B cell (primary cell): Measurements from ENCODE around the gene ALDH8A1. TPM values are rescaled to one million over a fixed set of nuclear protein-coding genes. Genes with fewer than 3 reads are reported as not detected.
"Not testable (repeated sequence)": the region's sequence is repeated elsewhere in the genome, so short reads cannot be mapped to it uniquely, and the experiment has no call there.

ENCODE experiments used
- ATAC-seq: fragments of 200-7000 bp; cut with Tn5 transposase; one replicate; pipeline ENCODE4 v1.10.0; 2021; ENCODE audit warnings: low read depth, mild to moderate bottlenecking, moderate number of reproducible peaks, moderate library complexity
- CTCF ChIA-PET: fragments of 350-600 bp; sonication (Branson Sonifier 250); formaldehyde crosslinking; loops from one replicate; lab custom pipeline; 2021; ENCODE audit warnings: antibody characterized with exemption, inconsistent platforms; lab: Charles Lee
- POLR2A ChIA-PET: fragments of 350-600 bp; sonication (Branson Sonifier 250); formaldehyde crosslinking; loops from one replicate; lab custom pipeline; 2021; ENCODE audit warnings: antibody characterized with exemption; lab: Charles Lee
- DNase-seq: peaks from one replicate; pipeline ENCODE4 v3.0.0; 2013
- H2AFZ ChIP-seq: 2 replicates; pipeline ENCODE4 v1.6.1; 2012; ENCODE audit warnings: mild to moderate bottlenecking, low read depth, low read length; ENCODE audit not compliant: insufficient read depth, poor library complexity, severe bottlenecking
- H3K27ac ChIP-seq, 2 donors: 1 replicate in 1 of 2; 2 replicates in 1 of 2; pipeline ENCODE4 v1.5.1; 2012 to 2013; ENCODE audit warnings: low read length in 2 of 2, mild to moderate bottlenecking in 2 of 2, moderate library complexity in 1 of 2
- H3K27me3 ChIP-seq, 4 experiments: fragments of 200-600 bp in 1 of 4; sonication (generic) in 1 of 4; replicated peaks in 1 of 4; 1 replicate in 2 of 4; 2 replicates in 2 of 4; pipeline versions ENCODE4 v1.6.1 to v1.7.0; 2013 to 2016; ENCODE audit warnings: low read length in 3 of 4, mild to moderate bottlenecking in 2 of 4, mixed read lengths in 1 of 4, moderate library complexity in 1 of 4; ENCODE audit not compliant: insufficient read depth in 4 of 4, control insufficient read depth in 3 of 4; ENCODE audit errors: control extremely low read depth in 1 of 4
- H3K36me3 ChIP-seq, 2 experiments: replicated peaks in 1 of 2; 1 replicate in 1 of 2; 2 replicates in 1 of 2; pipeline versions ENCODE4 v1.6.1 to v1.7.1; 2013; ENCODE audit warnings: low read length in 1 of 2; ENCODE audit not compliant: insufficient read depth in 2 of 2, control insufficient read depth in 1 of 2; ENCODE audit errors: control extremely low read depth in 1 of 2, extremely low read depth in 1 of 2
- H3K4me1 ChIP-seq, 2 donors: fragments of 200-600 bp in 1 of 2; sonication (generic) in 1 of 2; 1 replicate in 1 of 2; 2 replicates in 1 of 2; pipeline versions ENCODE4 v1.5.1 to v1.6.1; 2013 to 2017; ENCODE audit warnings: low read length in 2 of 2; ENCODE audit not compliant: control insufficient read depth in 2 of 2, insufficient read depth in 2 of 2
- H3K4me2 ChIP-seq: replicated peaks from 2 replicates; pipeline ENCODE3; 2012; ENCODE audit warnings: mild to moderate bottlenecking, low read depth, low read length; ENCODE audit not compliant: poor library complexity, severe bottlenecking
- H3K4me3 ChIP-seq, 5 experiments: fragments of 200-600 bp in 1 of 5; sonication (generic) in 1 of 5; 1 replicate in 3 of 5; 2 replicates in 2 of 5; pipeline versions ENCODE4 v1.5.1 to v1.7.0; 2011 to 2016; ENCODE audit warnings: low read length in 4 of 5, mild to moderate bottlenecking in 4 of 5, low read depth in 2 of 5, control low read depth in 1 of 5, moderate library complexity in 1 of 5; ENCODE audit not compliant: insufficient read depth in 1 of 5; ENCODE audit errors: control extremely low read depth in 1 of 5, extremely low read depth in 1 of 5
- H3K79me2 ChIP-seq: fragments of 200-600 bp; sonication (generic); one replicate; pipeline ENCODE4 v1.6.0; 2016; ENCODE audit warnings: low read length; ENCODE audit not compliant: control insufficient read depth, insufficient read depth
- H3K9ac ChIP-seq: fragments of 200-600 bp; sonication (generic); 2 replicates; pipeline ENCODE4 v1.6.1; 2017; ENCODE audit warnings: mild to moderate bottlenecking, low read length, moderate library complexity
- H3K9me3 ChIP-seq, 3 donors: one replicate each; pipeline versions ENCODE4 v1.6.1 to v1.7.1; 2013; ENCODE audit warnings: low read length in 2 of 3; ENCODE audit not compliant: control insufficient read depth in 2 of 3, insufficient read depth in 1 of 3; ENCODE audit errors: control extremely low read depth in 1 of 3
- H4K20me1 ChIP-seq: 2 replicates; pipeline ENCODE4 v1.6.0; 2012; ENCODE audit warnings: mild to moderate bottlenecking, low read length; ENCODE audit not compliant: insufficient read depth, control insufficient read depth, poor library complexity, severe bottlenecking
- H3K27ac Mint-ChIP-seq: one replicate; pipeline ENCODE4 v1.8.0; 2021; ENCODE audit warnings: mixed read lengths
- H3K27me3 Mint-ChIP-seq: one replicate; pipeline ENCODE4 v1.8.0; 2021; ENCODE audit warnings: mixed read lengths
- H3K4me1 Mint-ChIP-seq: one replicate; pipeline ENCODE4 v1.8.0; 2021; ENCODE audit warnings: mixed read lengths
- H3K4me3 Mint-ChIP-seq: one replicate; pipeline ENCODE4 v1.8.0; 2021; ENCODE audit warnings: mixed read lengths
- H3K9me3 Mint-ChIP-seq: one replicate; pipeline ENCODE4 v1.8.0; 2022; ENCODE audit warnings: mixed read lengths; ENCODE audit not compliant: insufficient read depth
- CTCF ChIP-seq: fragments of 200-600 bp; IDR thresholded peaks from one replicate; pipeline ENCODE4 v1.8.0; 2022; ENCODE audit warnings: antibody characterized with exemption, mild to moderate bottlenecking
- EZH2 ChIP-seq: IDR thresholded peaks from 2 replicates; pipeline ENCODE4 v1.6.1; 2012; ENCODE audit warnings: borderline replicate concordance, low read depth, mild to moderate bottlenecking, moderate library complexity, low read length; ENCODE audit not compliant: insufficient read depth, poor library complexity, severe bottlenecking
- WGBS: methylation state at CpG from one replicate; pipeline ENCODE4 v1.1.5; 2013; ENCODE audit warnings: missing lambda C conversion rate; ENCODE audit not compliant: insufficient coverage; 5-methylcytosine and 5-hydroxymethylcytosine counted together
- intact Hi-C: fragments of 100-400 bp; cut with micrococcal nuclease; formaldehyde crosslinking; loops from one replicate; pipeline ENCODE4 v1.10.0; 2022
- polyA plus RNA-seq: library from polyadenylated mRNA; depleted of rRNA; stranded (reverse); fragments of >200 nt; gene quantifications from 2 replicates; pipeline ENCODE4 v1.2.3, GENCODE V29; 2012
- total RNA-seq, 2 donors: library from RNA; stranded (reverse); fragments of 120-200 nt in 1 of 2; gene quantifications; 1 replicate in 1 of 2; 2 replicates in 1 of 2; pipeline versions ENCODE4 v1.2.3 to v1.2.4, GENCODE V29; 2013 to 2022

The ALDH8A1 gene
- total and polyA plus RNA-seq, 2 donors (not counting 1 experiment from before 2014, with no cell fraction given) = 0.49 to 1.1 TPM

DNA sequence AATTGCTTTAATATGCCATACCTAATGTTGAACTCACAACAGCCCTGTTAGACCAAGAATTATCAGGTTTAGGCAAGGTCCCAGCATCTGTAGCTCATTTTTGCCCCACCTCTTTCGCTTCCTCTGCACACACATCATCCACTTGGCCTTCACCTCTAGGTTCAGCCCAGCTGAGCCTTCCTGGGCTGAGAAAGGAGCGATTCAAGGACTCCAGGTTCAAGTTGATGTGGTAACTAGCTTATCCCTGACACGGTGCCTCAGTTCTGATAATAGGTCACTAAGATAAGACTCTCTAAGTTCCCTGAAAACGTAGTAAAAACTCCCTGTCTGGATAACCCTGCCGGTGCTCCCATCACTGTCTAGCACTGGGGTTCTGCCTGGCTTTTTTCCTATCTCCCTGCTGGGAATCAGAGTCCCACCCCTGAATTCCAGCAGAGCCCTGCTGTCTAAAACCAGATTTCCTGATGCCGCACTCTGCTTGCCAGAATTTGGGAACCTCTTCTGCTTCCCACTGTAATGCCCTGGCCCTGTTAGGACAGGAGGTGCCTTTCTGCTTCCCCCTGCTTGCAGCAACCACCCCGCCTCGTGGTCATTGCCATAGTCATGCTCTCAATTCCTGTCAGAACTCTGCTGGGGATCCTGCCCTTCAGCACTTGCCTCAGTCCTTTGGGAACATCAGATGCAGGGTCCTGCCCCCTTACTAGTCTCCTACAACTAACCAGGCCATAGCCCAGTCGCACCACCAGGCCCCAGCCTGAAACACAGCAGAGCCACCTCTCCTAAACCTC, 47.6 kb downstream of the ALDH8A1 start:
- 92% methylated on average over 9 of the region's 9 CpGs for WGBS
- no peaks in the 10 kb centered on the region for H3K9me3 ChIP-seq
- no peak overlapping the region for H3K27ac ChIP-seq
- H3K9ac ChIP-seq = no peak overlapping the region
- ATAC-seq (no peak), DNase-seq (no peak)
- ChIA-PET POLR2A (no interaction called here), CTCF (no interaction called here)
- Mint-ChIP-seq H3K27me3 (no peaks in the 10 kb centered on the region), H3K4me3 (no peak overlapping the region), H3K27ac (no peak overlapping the region), H3K4me1 (no peaks in the 10 kb centered on the region), H3K9me3 (no peaks in the 10 kb centered on the region)
- H4K20me1 ChIP-seq = no peaks in the 10 kb centered on the region
- H3K4me1 ChIP-seq = no peaks in the 10 kb centered on the region
- H3K36me3 ChIP-seq = no peaks in the 10 kb centered on the region
- H3K4me2 ChIP-seq = no peak overlapping the region
- H3K4me3 ChIP-seq = no peak overlapping the region
- intact Hi-C loops = no loop called here
- H3K27me3 ChIP-seq = no peaks in the 10 kb centered on the region
- TF ChIP-seq CTCF (no peak), EZH2 (no peak)
- no peak overlapping the region for H2AFZ ChIP-seq
- H3K79me2 ChIP-seq = no peaks in the 10 kb centered on the region

DNA sequence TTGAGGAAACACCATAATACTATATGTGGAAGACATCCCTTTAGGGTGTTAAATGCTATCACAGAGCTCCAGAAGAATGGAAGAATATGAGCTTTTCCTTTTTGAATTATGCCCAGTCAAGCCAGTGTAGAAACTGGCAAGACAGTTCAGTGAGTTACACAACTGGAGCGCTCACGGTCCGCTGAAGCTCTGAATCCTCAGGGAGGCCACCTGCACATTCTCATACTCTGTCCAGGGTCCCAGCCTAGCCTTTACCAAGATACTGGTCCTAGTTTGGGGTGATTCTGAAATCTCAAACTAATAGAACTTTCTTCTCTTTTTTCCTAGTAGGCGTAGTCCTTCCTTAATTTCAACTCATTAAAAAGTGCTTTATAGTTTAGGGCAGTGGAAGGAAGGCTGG, 51.3 kb downstream of the ALDH8A1 start:
- H2AFZ ChIP-seq = no peak overlapping the region
- no peak overlapping the region for H3K9ac ChIP-seq
- WGBS = no CpG with 5 or more reads among the region's 4 CpGs
- ChIA-PET POLR2A (no interaction called here), CTCF (interaction anchor here (1.4 kb wide), 1 partner anchor 775 kb away, joined by 3 read pairs; no protein-coding TSS in a partner anchor)
- H3K36me3 ChIP-seq = no peaks in the 10 kb centered on the region
- Mint-ChIP-seq H3K4me1 (no peaks in the 10 kb centered on the region), H3K27me3 (peaks cover 9% of the 10 kb centered on the region), H3K4me3 (no peak overlapping the region), H3K9me3 (no peaks in the 10 kb centered on the region), H3K27ac (no peak overlapping the region)
- H3K4me1 ChIP-seq = no peaks in the 10 kb centered on the region
- H3K27ac ChIP-seq = no peak overlapping the region
- H3K27me3 ChIP-seq = peaks cover 0 to 3% (median 0%) of the 10 kb centered on the region in 4 experiments
- no peak for DNase-seq
- no peaks in the 10 kb centered on the region for H3K79me2 ChIP-seq
- no peak for ATAC-seq
- no peaks in the 10 kb centered on the region for H3K9me3 ChIP-seq
- H3K4me3 ChIP-seq = no peak overlapping the region
- H3K4me2 ChIP-seq = no peak overlapping the region
- no peak for TF ChIP-seq EZH2
- TF ChIP-seq CTCF = no peak
- H4K20me1 ChIP-seq = no peaks in the 10 kb centered on the region
- intact Hi-C loops = no loop called here

GRCh38 chr6:134898166-134898565, 51.7 kb downstream of the ALDH8A1 start:
- ATAC-seq, H3K9ac ChIP-seq, H3K9me3 ChIP-seq, H3K27ac Mint-ChIP-seq, H3K27ac ChIP-seq, intact Hi-C loops, DNase-seq, H2AFZ ChIP-seq, POLR2A ChIA-PET, H3K79me2 ChIP-seq, H3K27me3 ChIP-seq, H3K27me3 Mint-ChIP-seq, H3K4me3 ChIP-seq, H3K4me1 ChIP-seq, H3K9me3 Mint-ChIP-seq, H3K4me1 Mint-ChIP-seq, H3K4me3 Mint-ChIP-seq, H3K36me3 ChIP-seq, H4K20me1 ChIP-seq, H3K4me2 ChIP-seq: not testable (repeated sequence)
- WGBS = 88% methylated on average over 1 of the region's 5 CpGs
- CTCF ChIA-PET = interaction anchor here (1.4 kb wide), 1 partner anchor 774 kb away, joined by 3 read pairs; no protein-coding TSS in a partner anchor
